ENCODE measurements around the gene TPST2. TPM values are rescaled to one million over a fixed set of nuclear protein-coding genes. Genes with fewer than 3 reads are reported as not detected.

Gene TPST2
- total RNA-seq, 1 donor from 2014 or later: 49.1 TPM

Other genes with a start within 250 kb of the TPST2 start
- gene ASPHD2, start 160.9 kb downstream of the TPST2 start, total RNA-seq: 1.4 TPM
- 49.8 TPM for gene HPS4, start 106.3 kb downstream of the TPST2 start, total RNA-seq
- gene SRRD, start 106.3 kb downstream of the TPST2 start, total RNA-seq: 24.6 TPM
- 33.9 TPM for gene TFIP11, start 77.7 kb downstream of the TPST2 start, total RNA-seq
- gene CRYBB1, start 27.9 kb upstream of the TPST2 start, total RNA-seq: not detected
- gene CRYBA4, start 31.8 kb upstream of the TPST2 start, total RNA-seq: 1.1 TPM
- 4.7 TPM for gene MIAT, start 67.5 kb upstream of the TPST2 start, total RNA-seq